ENCODE data around the gene NOXRED1. TPM values are rescaled to one million over a fixed set of nuclear protein-coding genes. Genes with fewer than 3 reads are reported as not detected.

The NOXRED1 gene
- polyA plus RNA-seq, 1 donor from 2014 or later: 0.19 TPM

GRCh38 chr14:77356899-77357298 is 66.4 kb downstream of the NOXRED1 start:
- no peak overlapping the region for H3K27ac ChIP-seq (ENCODE audit: low read length)
- no peak overlapping the region for H3K4me3 ChIP-seq (ENCODE audit: low read length)
- TF ChIP-seq CTCF (IDR thresholded peaks at IDR 0.05; ENCODE audit: poor library complexity, severe bottlenecking) (no peak), REST (IDR thresholded peaks at IDR 0.05; ENCODE audit: borderline replicate concordance) (no peak), RAD21 (conservative IDR thresholded peaks at IDR 0.05) (no peak), SMC3 (conservative IDR thresholded peaks at IDR 0.05; ENCODE audit: poor library complexity) (no peak), EZH2 (IDR thresholded peaks at IDR 0.05; ENCODE audit: borderline replicate concordance, insufficient read depth, low read length, poor library complexity, severe bottlenecking) (no peak), POLR2AphosphoS5 (IDR thresholded peaks at IDR 0.05) (no peak), TAF1 (IDR thresholded peaks at IDR 0.05; ENCODE audit: low read depth) (no peak), EP300 (conservative IDR thresholded peaks at IDR 0.05; ENCODE audit: poor library complexity, severe bottlenecking) (no peak), MXI1 (conservative IDR thresholded peaks at IDR 0.05; ENCODE audit: poor library complexity, severe bottlenecking) (no peak)

GRCh38 chr14:77355811-77356210 is 67.5 kb downstream of the NOXRED1 start:
- Histone ChIP-seq H3K36me3 (ENCODE audit: insufficient read depth, low read length) (no peaks in the 10 kb centered on the region), H3K4me2 (ENCODE audit: low read length) (no peak overlapping the region), H3K9me2 (ENCODE audit: insufficient read depth, low read length) (no peaks in the 10 kb centered on the region), H3K9me3 (ENCODE audit: low read length) (no peaks in the 10 kb centered on the region), H3K27ac (ENCODE audit: low read length) (no peak overlapping the region), H3K79me2 (replicated peaks; ENCODE audit: insufficient read depth, low read length) (no peaks in the 10 kb centered on the region), H2AFZ (ENCODE audit: low read depth, low read length) (no peak overlapping the region), H3K4me3 (ENCODE audit: low read length) (no peak overlapping the region), H3K9ac (ENCODE audit: low read length) (no peak overlapping the region), H3F3A (ENCODE audit: insufficient read depth, low read length, poor library complexity, severe bottlenecking) (no peaks in the 10 kb centered on the region), H4K20me1 (ENCODE audit: insufficient read depth) (no peaks in the 10 kb centered on the region), H3K27me3 (ENCODE audit: insufficient read depth, low read depth, low read length) (no peaks in the 10 kb centered on the region)
- TF ChIP-seq SMC3 (conservative IDR thresholded peaks at IDR 0.05; ENCODE audit: poor library complexity): no peak
- TF ChIP-seq MXI1 (conservative IDR thresholded peaks at IDR 0.05; ENCODE audit: poor library complexity, severe bottlenecking): no peak
- no peak for TF ChIP-seq TAF1 (IDR thresholded peaks at IDR 0.05; ENCODE audit: low read depth)
- TF ChIP-seq EP300 (conservative IDR thresholded peaks at IDR 0.05; ENCODE audit: poor library complexity, severe bottlenecking): no peak
- TF ChIP-seq POLR2AphosphoS5 (IDR thresholded peaks at IDR 0.05): no peak
- no peak for TF ChIP-seq EZH2 (IDR thresholded peaks at IDR 0.05; ENCODE audit: borderline replicate concordance, insufficient read depth, low read length, poor library complexity, severe bottlenecking)
- no peak for TF ChIP-seq RAD21 (conservative IDR thresholded peaks at IDR 0.05)
- TF ChIP-seq REST (IDR thresholded peaks at IDR 0.05; ENCODE audit: borderline replicate concordance): no peak
- TF ChIP-seq CTCF (IDR thresholded peaks at IDR 0.05; ENCODE audit: poor library complexity, severe bottlenecking): no peak

More at GRCh38 chr14:77356899-77357298, 66.4 kb downstream of the NOXRED1 start:
- Histone ChIP-seq H3K27me3 (ENCODE audit: insufficient read depth, low read depth, low read length) (no peaks in the 10 kb centered on the region), H2AFZ (ENCODE audit: low read depth, low read length) (no peak overlapping the region), H3K36me3 (ENCODE audit: insufficient read depth, low read length) (no peaks in the 10 kb centered on the region), H3K79me2 (replicated peaks; ENCODE audit: insufficient read depth, low read length) (peaks cover 2% of the 10 kb centered on the region), H3K4me2 (ENCODE audit: low read length) (no peak overlapping the region), H4K20me1 (ENCODE audit: insufficient read depth) (no peaks in the 10 kb centered on the region), H3K9me3 (ENCODE audit: low read length) (no peaks in the 10 kb centered on the region), H3K9me2 (ENCODE audit: insufficient read depth, low read length) (no peaks in the 10 kb centered on the region), H3K9ac (ENCODE audit: low read length) (no peak overlapping the region), H3F3A (ENCODE audit: insufficient read depth, low read length, poor library complexity, severe bottlenecking) (no peaks in the 10 kb centered on the region)

Data from neural cell (in vitro differentiated cells).